ENCODE data around the gene CYP2C9. TPM values are rescaled to one million over a fixed set of nuclear protein-coding genes. Genes with fewer than 3 reads are reported as not detected.

Gene CYP2C9
- total RNA-seq, 4 donors from 2014 or later = 0.81 to 1.4 TPM; not detected in 2

DNA sequence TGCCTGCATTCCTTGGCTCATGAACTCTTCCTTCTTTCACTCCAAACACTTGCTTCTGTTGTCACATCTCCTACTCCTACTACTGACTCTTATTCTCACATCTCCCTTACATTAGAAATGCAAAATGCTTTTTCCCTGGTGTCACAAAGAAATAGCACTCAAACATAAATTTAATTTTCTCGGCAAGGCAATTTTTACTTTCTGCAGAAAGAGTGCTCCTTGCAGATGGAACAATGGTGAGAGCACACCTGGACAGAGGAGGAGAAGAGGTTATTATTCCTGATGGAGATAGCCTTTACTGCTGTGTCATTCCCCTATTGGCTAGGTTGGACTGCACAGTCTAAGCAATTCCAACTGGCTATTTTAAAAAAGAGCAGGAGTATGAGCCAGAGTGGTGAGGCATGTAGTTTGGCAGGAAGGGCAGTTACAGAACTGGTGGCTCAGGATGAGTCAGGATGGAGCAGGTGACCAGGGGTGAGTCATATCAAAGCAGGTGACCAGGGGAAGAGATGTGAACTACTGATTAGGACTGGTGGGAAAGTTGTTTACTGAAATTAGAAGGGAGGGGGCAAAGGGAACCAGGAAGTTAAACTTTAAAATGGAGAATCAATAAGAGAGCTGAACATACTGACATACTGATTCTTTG is 52.9 kb downstream of the CYP2C9 start:
- no peak overlapping the region for H3K4me3 ChIP-seq (ENCODE audit: low read depth, poor library complexity, severe bottlenecking)
- WGBS, 2 donors = 94 to 97% methylated on average over 1 of the region's 1 CpG

GRCh38 chr10:94992811-94993210 is 54.4 kb downstream of the CYP2C9 start:
- intact Hi-C loops (cut with DNase I; ENCODE audit: low total_unique reads) = no loop called here
- TF ChIP-seq POLR2A (IDR thresholded peaks at IDR 0.05) = no peak
- TF ChIP-seq, protein P1, sequence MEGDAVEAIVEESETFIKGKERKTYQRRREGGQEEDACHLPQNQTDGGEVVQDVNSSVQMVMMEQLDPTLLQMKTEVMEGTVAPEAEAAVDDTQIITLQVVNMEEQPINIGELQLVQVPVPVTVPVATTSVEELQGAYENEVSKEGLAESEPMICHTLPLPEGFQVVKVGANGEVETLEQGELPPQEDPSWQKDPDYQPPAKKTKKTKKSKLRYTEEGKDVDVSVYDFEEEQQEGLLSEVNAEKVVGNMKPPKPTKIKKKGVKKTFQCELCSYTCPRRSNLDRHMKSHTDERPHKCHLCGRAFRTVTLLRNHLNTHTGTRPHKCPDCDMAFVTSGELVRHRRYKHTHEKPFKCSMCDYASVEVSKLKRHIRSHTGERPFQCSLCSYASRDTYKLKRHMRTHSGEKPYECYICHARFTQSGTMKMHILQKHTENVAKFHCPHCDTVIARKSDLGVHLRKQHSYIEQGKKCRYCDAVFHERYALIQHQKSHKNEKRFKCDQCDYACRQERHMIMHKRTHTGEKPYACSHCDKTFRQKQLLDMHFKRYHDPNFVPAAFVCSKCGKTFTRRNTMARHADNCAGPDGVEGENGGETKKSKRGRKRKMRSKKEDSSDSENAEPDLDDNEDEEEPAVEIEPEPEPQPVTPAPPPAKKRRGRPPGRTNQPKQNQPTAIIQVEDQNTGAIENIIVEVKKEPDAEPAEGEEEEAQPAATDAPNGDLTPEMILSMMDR (IDR thresholded peaks at IDR 0.05) = no peak
- H3K4me3 ChIP-seq (ENCODE audit: low read depth, poor library complexity, severe bottlenecking) = no peak overlapping the region
- 77 to 84% methylated on average over 4 of the region's 4 CpGs for WGBS, 2 donors
- DNase-seq (ENCODE audit: low spot score in 2 of 2) = no peak

More for the DNA sequence above, 52.9 kb downstream of the CYP2C9 start:
- no peak for DNase-seq (ENCODE audit: low spot score in 2 of 2)
- intact Hi-C loops (cut with DNase I; ENCODE audit: low total_unique reads) = no loop called here
- no peak for TF ChIP-seq POLR2A (IDR thresholded peaks at IDR 0.05)
- TF ChIP-seq, protein P1 (IDR thresholded peaks at IDR 0.05) = no peak

DNA sequence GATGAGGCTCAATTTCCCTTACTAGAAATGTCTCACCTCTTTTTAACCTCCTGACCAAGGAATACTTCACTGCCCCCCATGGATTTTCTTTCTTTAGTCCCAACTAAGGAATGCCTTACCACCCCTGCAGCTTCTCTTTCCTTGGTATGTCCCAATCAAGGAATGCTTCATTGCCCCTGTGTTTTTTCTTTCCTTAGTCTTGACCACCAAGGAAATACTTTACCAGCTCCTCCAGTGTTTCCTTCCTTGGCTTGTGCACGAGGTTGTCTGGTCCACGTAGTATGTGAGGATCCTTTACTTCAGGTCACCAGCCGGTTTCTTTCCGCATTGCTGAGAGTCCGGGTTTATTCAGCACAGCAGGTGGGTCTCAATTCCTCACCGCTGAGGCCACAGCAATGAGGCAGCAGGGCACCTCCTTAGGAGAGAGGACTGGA is 59.3 kb downstream of the CYP2C9 start:
- WGBS, 2 donors = 58 to 67% methylated on average over 6 of the region's 6 CpGs
- TF ChIP-seq POLR2A (IDR thresholded peaks at IDR 0.05) = no peak
- TF ChIP-seq, protein P1 (IDR thresholded peaks at IDR 0.05) = no peak
- no peak overlapping the region for H3K4me3 ChIP-seq (ENCODE audit: low read depth, poor library complexity, severe bottlenecking)
- intact Hi-C loops (cut with DNase I; ENCODE audit: low total_unique reads) = no loop called here
- DNase-seq (ENCODE audit: low spot score in 2 of 2) = no peak

DNA sequence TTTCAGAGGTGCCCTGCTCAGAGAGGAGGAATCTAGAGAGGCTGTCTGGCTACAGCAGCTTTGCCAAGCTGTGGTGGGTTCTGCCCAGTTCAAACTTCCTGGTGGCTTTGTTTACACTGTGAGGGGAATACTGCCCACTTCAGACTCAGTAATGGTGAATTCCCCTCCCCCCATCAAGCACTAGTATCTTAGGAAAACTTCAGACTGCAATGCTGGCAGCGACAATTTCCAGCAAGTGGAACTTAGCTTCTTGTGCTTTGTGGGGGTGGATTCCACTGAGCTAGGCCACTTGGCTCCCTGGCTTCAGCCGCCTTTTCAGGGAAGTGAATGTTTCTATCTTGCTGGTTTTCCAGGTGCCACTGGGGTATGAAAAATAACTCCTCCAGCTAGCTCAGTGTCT is 88.0 kb downstream of the CYP2C9 start:
- WGBS, 2 donors = 88 to 92% methylated on average over 2 of the region's 2 CpGs
- no peak for TF ChIP-seq POLR2A (IDR thresholded peaks at IDR 0.05)
- TF ChIP-seq, protein P1 (IDR thresholded peaks at IDR 0.05) = no peak
- no peak for DNase-seq (ENCODE audit: low spot score in 2 of 2)
- intact Hi-C loops (cut with DNase I; ENCODE audit: low total_unique reads) = no loop called here
- H3K4me3 ChIP-seq (ENCODE audit: low read depth, poor library complexity, severe bottlenecking) = no peak overlapping the region

GRCh38 chr10:95031656-95032055 is 93.2 kb downstream of the CYP2C9 start:
- no peak overlapping the region for H3K4me3 ChIP-seq (ENCODE audit: low read depth, poor library complexity, severe bottlenecking)
- intact Hi-C loops (cut with DNase I; ENCODE audit: low total_unique reads) = no loop called here
- TF ChIP-seq, protein P1 (IDR thresholded peaks at IDR 0.05) = no peak
- TF ChIP-seq POLR2A (IDR thresholded peaks at IDR 0.05) = no peak
- no peak for DNase-seq (ENCODE audit: low spot score in 2 of 2)

GRCh38 chr10:95034401-95034800 is 95.9 kb downstream of the CYP2C9 start:
- no peak for TF ChIP-seq POLR2A (IDR thresholded peaks at IDR 0.05)
- TF ChIP-seq, protein P1 (IDR thresholded peaks at IDR 0.05) = no peak
- 90 to 97% methylated on average over 4 of the region's 4 CpGs for WGBS, 2 donors

More at GRCh38 chr10:95034401-95034800, 95.9 kb downstream of the CYP2C9 start:
- no peak overlapping the region for H3K4me3 ChIP-seq (ENCODE audit: low read depth, poor library complexity, severe bottlenecking)
- DNase-seq (ENCODE audit: low spot score in 2 of 2) = no peak
- intact Hi-C loops (cut with DNase I; ENCODE audit: low total_unique reads) = no loop called here
